K562 (cell line): ENCODE results near the gene ADGRB3. TPM values are rescaled to one million over a fixed set of nuclear protein-coding genes. Genes with fewer than 3 reads are reported as not detected.

Experiments
- ATAC-seq: fragments of 200-7000 bp; cut with Tn5 transposase; 3 replicates; pipeline ENCODE4 v1.9.1; 2020; ENCODE audit warnings: moderate library complexity
- BruUV-seq: library from RNA; stranded (reverse); fragments of 400-500 nt; replicated peaks from 2 replicates; lab custom pipeline; 2021; lab: Mats Ljungman, UMichigan
- CTCF ChIA-PET: fragments of 300-600 bp; formaldehyde crosslinking; extraction: SDS; loops from one replicate; lab custom pipeline; 2021; ENCODE audit warnings: low intra/inter-chr PET ratio; lab: Yijun Ruan, JAX
- POLR2A ChIA-PET: fragments of 300-600, 350-650 bp; sonication (Branson Sonifier 250); formaldehyde crosslinking; extraction: SDS; loops from one replicate; lab custom pipeline; 2021; ENCODE audit warnings: antibody characterized with exemption, inconsistent platforms; lab: Yijun Ruan, JAX
- DNase-seq, 4 experiments: peaks; one replicate each; pipeline versions ENCODE4 v3.0.0 to v3.0.0-alpha.2; 2011 to 2018; ENCODE audit warnings: low spot score in 3 of 4, mixed read lengths in 3 of 4; ENCODE audit errors: extremely low read depth in 1 of 4
- FAIRE-seq: peaks from 2 replicates; lab custom pipeline; 2011; peaks lifted over from hg19 to GRCh38; lab: Jason Lieb, UNC
- H2AFZ ChIP-seq: 2 replicates; pipeline ENCODE4 v1.6.0; 2011; ENCODE audit warnings: low read depth, low read length, control low read depth, inconsistent platforms
- H3K27ac ChIP-seq: fragments of 200-600 bp; 3 replicates; pipeline ENCODE4 v1.8.0; 2011; ENCODE audit warnings: low read depth, mild to moderate bottlenecking, control low read depth, inconsistent platforms, low read length, moderate library complexity, mixed read lengths; ENCODE audit errors: extremely low read depth
- H3K27me3 ChIP-seq, 2 experiments: fragments of 300-600 bp in 1 of 2; 2 replicates in 1 of 2; 3 replicates in 1 of 2; pipeline versions ENCODE4 v1.6.0 to v1.8.0; 2011; ENCODE audit warnings: inconsistent platforms in 2 of 2, low read length in 2 of 2, mild to moderate bottlenecking in 1 of 2, mixed read lengths in 1 of 2, moderate library complexity in 1 of 2; ENCODE audit not compliant: control insufficient read depth in 2 of 2, insufficient read depth in 2 of 2
- H3K36me3 ChIP-seq: fragments of 300-600 bp; 3 replicates; pipeline ENCODE4 v1.8.0; 2011; ENCODE audit warnings: mild to moderate bottlenecking, low read length, inconsistent platforms; ENCODE audit not compliant: control insufficient read depth, insufficient read depth
- H3K4me1 ChIP-seq, 2 experiments: fragments of 200-600 bp in 1 of 2; replicated peaks in 1 of 2; 2 replicates in 1 of 2; 3 replicates in 1 of 2; pipeline versions ENCODE4 v1.5.1 to v1.8.0; 2011; ENCODE audit warnings: inconsistent platforms in 2 of 2, low read length in 2 of 2, mild to moderate bottlenecking in 1 of 2, mixed read lengths in 1 of 2, moderate library complexity in 1 of 2; ENCODE audit not compliant: control insufficient read depth in 2 of 2, insufficient read depth in 2 of 2
- H3K4me2 ChIP-seq: 2 replicates; pipeline ENCODE4 v1.6.1; 2011; ENCODE audit warnings: low read length, control low read depth, inconsistent platforms, mixed read lengths; ENCODE audit not compliant: insufficient read depth
- H3K4me3 ChIP-seq: fragments of 200-600 bp; sonication (generic), shearing (Covaris generic); 2 replicates; pipeline ENCODE4 v1.5.1; 2016; ENCODE audit warnings: control low read depth, inconsistent platforms
- H3K79me2 ChIP-seq: fragments of 200-600 bp; 3 replicates; pipeline ENCODE4 v1.8.0; 2011; ENCODE audit warnings: low read length, inconsistent platforms; ENCODE audit not compliant: control insufficient read depth, insufficient read depth
- H3K9ac ChIP-seq, 2 experiments: 2 replicates each; pipeline versions ENCODE4 v1.6.0 to v1.6.1; 2011; ENCODE audit warnings: low read depth in 2 of 2, low read length in 2 of 2, control low read depth in 1 of 2, inconsistent platforms in 1 of 2, mild to moderate bottlenecking in 1 of 2, mixed read lengths in 1 of 2; ENCODE audit not compliant: insufficient read depth in 1 of 2
- H3K9me1 ChIP-seq: one replicate; pipeline ENCODE4 v1.6.0; 2011; ENCODE audit warnings: inconsistent platforms, mild to moderate bottlenecking, low read length, moderate library complexity; ENCODE audit not compliant: control insufficient read depth, insufficient read depth
- H3K9me3 ChIP-seq: replicated peaks from 2 replicates; pipeline ENCODE4 v1.5.1; 2011; ENCODE audit warnings: low read depth, low read length, inconsistent platforms; ENCODE audit not compliant: control insufficient read depth, insufficient read depth
- H4K20me1 ChIP-seq: replicated peaks from 2 replicates; pipeline ENCODE4 v1.6.1; 2011; ENCODE audit warnings: low read length, inconsistent platforms, mixed read lengths; ENCODE audit not compliant: control insufficient read depth, insufficient read depth
- ARID4B ChIP-seq: sonication (generic); formaldehyde crosslinking; IDR thresholded peaks from 2 replicates; pipeline ENCODE4 v1.8.0; 2022; ENCODE audit warnings: mild to moderate bottlenecking, missing genetic modification reagents
- CBFA2T3 ChIP-seq: fragments of 450-650 bp; IDR thresholded peaks from 2 replicates; pipeline ENCODE4 v1.6.1; 2017
- NCOA1 ChIP-seq: fragments of 450-650 bp; IDR thresholded peaks from 2 replicates; pipeline ENCODE4 v1.6.1; 2016; ENCODE audit warnings: low read depth
- NELFE ChIP-seq: IDR thresholded peaks from 2 replicates; pipeline ENCODE4 v1.6.1; 2011; ENCODE audit warnings: mild to moderate bottlenecking; ENCODE audit not compliant: insufficient read depth, insufficient read length
- NR1H2 ChIP-seq: sonication (generic); formaldehyde crosslinking; IDR thresholded peaks from 2 replicates; pipeline ENCODE4 v1.4.0; 2020; ENCODE audit warnings: mild to moderate bottlenecking, missing genetic modification reagents
- PKNOX1 ChIP-seq: fragments of 450-650 bp; IDR thresholded peaks from 2 replicates; pipeline ENCODE4 v1.6.1; 2016
- POLR2A ChIP-seq: fragments of 450-650 bp; conservative IDR thresholded peaks from 2 replicates; pipeline ENCODE4 v1.6.1; 2016
- RBFOX2 ChIP-seq: fragments of 200-400 bp; formaldehyde crosslinking; IDR thresholded peaks from 2 replicates; pipeline ENCODE4 v1.6.1; 2017; ENCODE audit warnings: low read depth, mild to moderate bottlenecking, low read length, moderate library complexity
- TRIM25 ChIP-seq: fragments of 450-650 bp; IDR thresholded peaks from 2 replicates; pipeline ENCODE4 v1.7.0; 2016; ENCODE audit warnings: borderline replicate concordance
- XRCC3 ChIP-seq: fragments of 450-650 bp; IDR thresholded peaks from 2 replicates; pipeline ENCODE4 v1.6.1; 2017; ENCODE audit warnings: mild to moderate bottlenecking, moderate library complexity
- ZNF217 ChIP-seq: sonication (generic); formaldehyde crosslinking; IDR thresholded peaks from 2 replicates; pipeline ENCODE4 v1.8.0; 2022; ENCODE audit warnings: mild to moderate bottlenecking, missing genetic modification reagents
- ZNF280A ChIP-seq: fragments of 450-650 bp; IDR thresholded peaks from 2 replicates; pipeline ENCODE4 v1.6.1; 2018; ENCODE audit warnings: mild to moderate bottlenecking, low read depth; ENCODE audit not compliant: partially characterized antibody
- ZNF408 ChIP-seq: fragments of 250-450 bp; sonication (Bioruptor Pico); IDR thresholded peaks from 2 replicates; pipeline ENCODE4 v1.4.0; 2020; ENCODE audit warnings: low read depth, mild to moderate bottlenecking, moderate library complexity
- WGBS: fragments of 100-300 bp; shearing (Covaris generic); methylation state at CpG from one replicate; pipeline ENCODE4 v1.1.6; 2016; ENCODE audit warnings: low coverage, mixed read lengths; ENCODE audit not compliant: insufficient coverage; ENCODE audit errors: missing lambda C conversion rate; 5-methylcytosine and 5-hydroxymethylcytosine counted together
- in situ Hi-C: fragments of 300-500 bp; cut with MboI; formaldehyde crosslinking; loops from 4 replicates; pipeline ENCODE4 v1.15.0; 2018; ENCODE audit warnings: inconsistent platforms, mixed read lengths
- intact Hi-C: fragments of 100-400 bp; cut with micrococcal nuclease; formaldehyde crosslinking; loops from 2 replicates; pipeline ENCODE4 v1.14.2; 2022
- polyA plus RNA-seq, 8 experiments: library from polyadenylated mRNA; depleted of rRNA in 4 of 8; stranded (reverse) in 5 of 8; unstranded in 3 of 8; fragments of >200 nt; fragmentation: Nextera tagmentation in 2 of 8; fragmentation: Illumina TruSeq in 1 of 8; extraction: Ambion mirVana in 2 of 8; extraction: Trizol in 1 of 8; gene quantifications; 2 replicates each; pipeline versions ENCODE4 v1.2.1 to v1.2.3, GENCODE V29; 2011 to 2014; ENCODE audit warnings: inconsistent platforms in 1 of 8, missing spikeins in 1 of 8
- total RNA-seq, 7 experiments: library from RNA; depleted of rRNA in 6 of 7; stranded (reverse); fragments of >200 nt in 6 of 7; fragmentation: Illumina TruSeq in 2 of 7; extraction: Trizol in 2 of 7; gene quantifications; 2 replicates each; pipeline versions ENCODE4 v1.2.1 to v1.2.3, GENCODE V29; 2011 to 2021; ENCODE audit warnings: low replicate concordance in 1 of 7

ADGRB3 gene
- total and polyA plus RNA-seq, 9 of the 15 experiments (the other 6 are each of a cell fraction or from before 2014, with no cell fraction given) = 0.90 to 7.8 (median 2.4) TPM

- TF ChIP-seq ZNF280A (no peak), NELFE (no peak)
- TF ChIP-seq, all 486 proteins: peak for 0
Measured at GRCh38 chr6:69146385-69146784, 511.3 kb downstream of the ADGRB3 start (continued).

- Histone ChIP-seq H3K36me3 (no peaks in the 10 kb centered on the region), H3K4me2 (no peak overlapping the region), H4K20me1 (no peaks in the 10 kb centered on the region), H3K4me1 (no peaks in the 10 kb centered on the region), H2AFZ (no peak overlapping the region), H3K4me3 (no peak overlapping the region), H3K9ac (no peak overlapping the region), H3K27me3 (no peaks in the 10 kb centered on the region), H3K9me1 (no peaks in the 10 kb centered on the region), H3K9me3 (no peaks in the 10 kb centered on the region), H3K79me2 (no peaks in the 10 kb centered on the region), H3K27ac (no peak overlapping the region)
- 8% methylated on average over 1 of the region's 1 CpG for WGBS
- DNase-seq (no peak), FAIRE-seq (no peak), ATAC-seq (no peak)
- BruUV-seq = no TSS peak
- in situ Hi-C loops (no loop called here), intact Hi-C loops (no loop called here)
- TF ChIP-seq NCOA1 = no peak
- TF ChIP-seq PKNOX1 = no peak
- TF ChIP-seq ZNF217 = no peak
- no peak for TF ChIP-seq ARID4B (CRISPR knock-in tag)
- TF ChIP-seq NR1H2 = no peak
- TF ChIP-seq XRCC3 = no peak
- no peak for TF ChIP-seq RBFOX2
- no peak for TF ChIP-seq ZNF408 (CRISPR knock-in tag)
- no peak for TF ChIP-seq POLR2A
- no peak for TF ChIP-seq CBFA2T3
- TF ChIP-seq TRIM25 = no peak
- ChIA-PET CTCF (no interaction called here), POLR2A (no interaction called here)
Measured at GRCh38 chr6:69155467-69155866, 520.4 kb downstream of the ADGRB3 start.
